ENCODE results near the gene CLDND1. TPM values are rescaled to one million over a fixed set of nuclear protein-coding genes. Genes with fewer than 3 reads are reported as not detected.

Gene CLDND1
- total RNA-seq, 1 donor from 2014 or later = 89.7 TPM

DNA sequence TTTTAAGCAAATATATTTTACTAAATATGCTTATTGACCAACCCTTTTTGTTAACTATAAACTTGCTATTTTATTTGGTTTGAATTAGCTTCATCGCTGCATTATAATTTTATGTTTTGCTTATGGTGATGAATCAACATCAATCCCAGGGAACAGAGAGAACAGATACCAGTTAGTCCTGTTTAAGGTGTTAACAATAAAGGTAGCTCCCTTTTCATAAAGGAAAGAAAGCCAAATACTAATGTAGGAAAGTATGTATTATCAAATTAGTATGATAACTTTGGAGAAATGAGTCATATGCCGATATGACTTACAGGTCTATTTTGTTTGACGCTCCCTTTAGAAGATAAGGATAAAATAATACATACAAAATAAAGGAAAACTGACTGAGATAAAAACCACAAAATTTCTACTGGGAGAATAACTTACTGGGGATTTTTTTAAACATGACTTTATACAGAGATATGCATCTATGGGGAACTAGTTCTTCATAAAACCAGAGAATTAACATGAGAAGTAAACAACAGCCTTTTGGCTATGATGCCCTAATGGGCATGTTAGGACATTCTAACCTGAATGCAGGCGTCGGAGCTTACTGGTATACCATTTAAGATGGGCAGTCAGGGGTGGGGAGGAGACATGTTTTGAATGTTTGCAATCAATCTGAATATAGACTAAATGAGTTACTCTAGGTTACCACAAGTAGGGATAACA is 20.7 kb downstream of the CLDND1 start:
- H3K36me3 Mint-ChIP-seq (ENCODE audit: low read depth) = peaks cover 4% of the 10 kb centered on the region
- no peaks in the 10 kb centered on the region for H3K4me1 Mint-ChIP-seq (ENCODE audit: low read depth)
- H3K27me3 Mint-ChIP-seq (ENCODE audit: low read depth) = peaks cover 17% of the 10 kb centered on the region
- peaks cover 2% of the 10 kb centered on the region for H3K9me3 Mint-ChIP-seq (ENCODE audit: low read depth)
- DNase-seq (ENCODE audit: low spot score) = no peak
- H3K27ac Mint-ChIP-seq (ENCODE audit: unreplicated experiment) = no peak overlapping the region
- TF ChIP-seq, protein P1, sequence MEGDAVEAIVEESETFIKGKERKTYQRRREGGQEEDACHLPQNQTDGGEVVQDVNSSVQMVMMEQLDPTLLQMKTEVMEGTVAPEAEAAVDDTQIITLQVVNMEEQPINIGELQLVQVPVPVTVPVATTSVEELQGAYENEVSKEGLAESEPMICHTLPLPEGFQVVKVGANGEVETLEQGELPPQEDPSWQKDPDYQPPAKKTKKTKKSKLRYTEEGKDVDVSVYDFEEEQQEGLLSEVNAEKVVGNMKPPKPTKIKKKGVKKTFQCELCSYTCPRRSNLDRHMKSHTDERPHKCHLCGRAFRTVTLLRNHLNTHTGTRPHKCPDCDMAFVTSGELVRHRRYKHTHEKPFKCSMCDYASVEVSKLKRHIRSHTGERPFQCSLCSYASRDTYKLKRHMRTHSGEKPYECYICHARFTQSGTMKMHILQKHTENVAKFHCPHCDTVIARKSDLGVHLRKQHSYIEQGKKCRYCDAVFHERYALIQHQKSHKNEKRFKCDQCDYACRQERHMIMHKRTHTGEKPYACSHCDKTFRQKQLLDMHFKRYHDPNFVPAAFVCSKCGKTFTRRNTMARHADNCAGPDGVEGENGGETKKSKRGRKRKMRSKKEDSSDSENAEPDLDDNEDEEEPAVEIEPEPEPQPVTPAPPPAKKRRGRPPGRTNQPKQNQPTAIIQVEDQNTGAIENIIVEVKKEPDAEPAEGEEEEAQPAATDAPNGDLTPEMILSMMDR (IDR thresholded peaks at IDR 0.05) = no peak
- H3K4me3 Mint-ChIP-seq (ENCODE audit: unreplicated experiment) = no peak overlapping the region

DNA sequence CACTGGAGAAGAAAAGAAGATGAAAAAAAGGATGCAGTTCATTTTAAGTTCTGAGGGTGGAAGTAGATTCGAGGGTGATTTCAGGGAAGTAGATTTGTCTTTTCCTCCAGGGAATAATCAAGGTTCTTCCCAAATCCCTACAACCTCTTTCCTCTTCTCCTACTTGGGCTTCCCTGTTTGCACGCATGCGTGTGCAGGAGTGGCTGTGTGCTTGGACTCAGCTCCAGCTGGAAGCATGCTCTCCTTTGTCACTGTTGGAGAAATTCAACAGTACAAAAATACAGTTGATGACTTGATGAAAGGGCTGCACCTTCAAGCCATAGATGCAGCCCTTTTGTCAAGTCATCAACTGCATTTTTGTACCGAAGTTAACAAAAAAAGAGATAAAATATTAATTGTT is 21.4 kb downstream of the CLDND1 start:
- peaks cover 20% of the 10 kb centered on the region for H3K27me3 Mint-ChIP-seq (ENCODE audit: low read depth)
- no peak overlapping the region for H3K27ac Mint-ChIP-seq (ENCODE audit: unreplicated experiment)
- H3K36me3 Mint-ChIP-seq (ENCODE audit: low read depth) = peaks cover 1% of the 10 kb centered on the region
- peaks cover 2% of the 10 kb centered on the region for H3K9me3 Mint-ChIP-seq (ENCODE audit: low read depth)
- H3K4me1 Mint-ChIP-seq (ENCODE audit: low read depth) = no peaks in the 10 kb centered on the region
- TF ChIP-seq, protein P1 (IDR thresholded peaks at IDR 0.05) = no peak
- no peak for DNase-seq (ENCODE audit: low spot score)
- no peak overlapping the region for H3K4me3 Mint-ChIP-seq (ENCODE audit: unreplicated experiment)

DNA sequence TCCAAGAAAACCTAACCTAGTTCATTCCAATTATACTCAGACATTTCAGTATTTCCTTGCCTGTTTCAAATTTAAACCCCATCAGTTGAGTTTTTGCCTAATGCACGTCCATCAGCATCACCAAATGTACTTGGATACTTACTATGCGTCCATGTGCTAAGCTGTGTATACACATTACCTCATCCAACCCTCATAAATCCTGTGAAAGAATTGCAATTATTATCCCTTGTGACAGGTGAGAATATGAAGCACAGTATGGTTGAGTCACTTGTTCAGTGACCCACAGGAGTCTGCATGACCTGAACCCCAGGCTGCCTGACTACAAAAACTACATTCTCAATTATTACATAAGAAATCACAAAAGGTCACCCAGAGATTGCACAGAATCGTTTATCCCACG is 22.7 kb downstream of the CLDND1 start:
- Mint-ChIP-seq H3K4me1 (ENCODE audit: low read depth) (no peaks in the 10 kb centered on the region), H3K27ac (ENCODE audit: unreplicated experiment) (no peak overlapping the region), H3K27me3 (ENCODE audit: low read depth) (peaks cover 21% of the 10 kb centered on the region), H3K4me3 (ENCODE audit: unreplicated experiment) (no peak overlapping the region), H3K36me3 (ENCODE audit: low read depth) (peaks cover 1% of the 10 kb centered on the region), H3K9me3 (ENCODE audit: low read depth) (no peaks in the 10 kb centered on the region)
- TF ChIP-seq, protein P1 (IDR thresholded peaks at IDR 0.05) = no peak
- no peak for DNase-seq (ENCODE audit: low spot score)

DNA sequence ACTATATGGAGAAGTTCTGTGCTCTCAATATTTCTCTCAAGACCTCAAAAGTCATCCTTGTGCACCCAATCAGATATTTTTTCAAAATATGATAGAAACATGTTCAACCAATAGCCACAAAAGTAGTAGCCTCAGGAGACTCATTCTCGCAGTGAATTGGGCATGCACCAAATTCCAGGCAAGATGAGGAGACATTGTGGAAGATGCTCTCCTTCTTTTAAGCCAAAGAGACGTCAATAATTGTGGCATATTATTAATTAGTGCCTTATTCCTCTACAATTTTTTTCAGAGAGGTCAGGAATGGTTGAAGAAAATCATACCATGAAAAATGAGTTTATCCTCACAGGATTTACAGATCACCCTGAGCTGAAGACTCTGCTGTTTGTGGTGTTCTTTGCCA is 25.3 kb downstream of the CLDND1 start, which contains the start of gene OR5K2:
Gene OR5K2, plus strand, starts transcription at position 301 of the 400 bp plus-strand sequence. Its CDS starts 0 bp downstream, at position 301.
- DNase-seq (ENCODE audit: low spot score) = no peak
- H3K27ac Mint-ChIP-seq (ENCODE audit: unreplicated experiment) = no peak within 1 kb of the TSS
- H3K9me3 Mint-ChIP-seq (ENCODE audit: low read depth) = no peaks in the 10 kb centered on the region
- H3K4me1 Mint-ChIP-seq (ENCODE audit: low read depth) = no peaks in the 10 kb centered on the region
- TF ChIP-seq, protein P1 (IDR thresholded peaks at IDR 0.05) = no peak
- no peak within 1 kb of the TSS for H3K4me3 Mint-ChIP-seq (ENCODE audit: unreplicated experiment)
- peaks cover 34% of the 10 kb centered on the region for H3K27me3 Mint-ChIP-seq (ENCODE audit: low read depth)
- no peaks in the 10 kb centered on the region for H3K36me3 Mint-ChIP-seq (ENCODE audit: low read depth)

DNA sequence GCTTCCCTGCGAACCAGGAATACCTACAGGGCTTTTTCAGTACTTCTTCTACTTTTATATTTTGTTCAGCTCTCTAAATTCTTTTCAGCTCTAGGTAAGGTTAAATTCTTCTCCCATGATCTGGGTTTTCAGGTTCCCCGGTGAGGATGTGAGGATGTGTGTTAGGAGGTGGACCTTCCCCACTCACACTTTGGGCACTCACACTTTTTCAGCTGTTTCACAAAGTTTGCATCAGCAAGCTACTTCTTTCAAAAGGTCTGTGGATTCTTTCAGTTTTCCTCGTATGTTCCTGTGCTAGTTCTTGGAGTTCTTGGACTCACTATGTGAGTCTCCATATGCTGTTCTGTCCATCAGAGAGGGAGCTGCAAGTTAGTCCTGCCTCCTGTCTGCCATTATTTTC is 39.1 kb downstream of the CLDND1 start:
- Mint-ChIP-seq H3K27ac (ENCODE audit: unreplicated experiment) (no peak overlapping the region), H3K27me3 (ENCODE audit: low read depth) (peaks cover 11% of the 10 kb centered on the region), H3K36me3 (ENCODE audit: low read depth) (peaks cover 3% of the 10 kb centered on the region), H3K4me3 (ENCODE audit: unreplicated experiment) (no peak overlapping the region), H3K4me1 (ENCODE audit: low read depth) (no peaks in the 10 kb centered on the region), H3K9me3 (ENCODE audit: low read depth) (peaks cover 48% of the 10 kb centered on the region)
- TF ChIP-seq, protein P1 (IDR thresholded peaks at IDR 0.05) = no peak
- DNase-seq (ENCODE audit: low spot score) = no peak
